Naive thymus-derived CD4-positive, alpha-beta T cell (primary cell): ENCODE results near the gene CNTLN. TPM values are rescaled to one million over a fixed set of nuclear protein-coding genes. Genes with fewer than 3 reads are reported as not detected.

Experiments used
- ATAC-seq: fragments of 150-1000 bp; cut with Tn5 transposase; 2 replicates; pipeline ENCODE4 v1.10.0; 2021; ENCODE audit warnings: mild to moderate bottlenecking, moderate library complexity
- CTCF ChIA-PET: fragments of 350-600 bp; sonication (Branson Sonifier 250); formaldehyde crosslinking; loops from one replicate; lab custom pipeline; 2021; ENCODE audit warnings: antibody characterized with exemption; lab: Charles Lee
- POLR2A ChIA-PET: fragments of 350-600 bp; sonication (Branson Sonifier 250); formaldehyde crosslinking; loops from one replicate; lab custom pipeline; 2021; ENCODE audit warnings: antibody characterized with exemption, inconsistent platforms; lab: Charles Lee
- DNase-seq, 9 donors: peaks; one replicate each; pipeline versions ENCODE4 v3.0.0 to v3.0.0-alpha.2; 2020 to 2022; ENCODE audit warnings: mixed read lengths in 1 of 9
- H3K27ac ChIP-seq: one replicate; pipeline ENCODE4 v1.7.0; 2013; ENCODE audit warnings: mild to moderate bottlenecking, low read depth, low read length, moderate library complexity
- H3K27me3 ChIP-seq, 2 donors: one replicate each; pipeline ENCODE4 v1.7.0; 2013; ENCODE audit warnings: low read length in 2 of 2, mild to moderate bottlenecking in 2 of 2, moderate library complexity in 2 of 2; ENCODE audit not compliant: control insufficient read depth in 2 of 2, insufficient read depth in 2 of 2
- H3K36me3 ChIP-seq, 3 experiments: 1 replicate in 2 of 3; 2 replicates in 1 of 3; pipeline ENCODE4 v1.7.0; 2013; ENCODE audit warnings: low read length in 3 of 3, mild to moderate bottlenecking in 3 of 3, moderate library complexity in 1 of 3; ENCODE audit not compliant: insufficient read depth in 3 of 3, control insufficient read depth in 2 of 3
- H3K4me1 ChIP-seq, 2 donors: one replicate each; pipeline ENCODE4 v1.7.0; 2013; ENCODE audit warnings: low read length in 2 of 2, mild to moderate bottlenecking in 2 of 2, moderate library complexity in 1 of 2; ENCODE audit not compliant: control insufficient read depth in 2 of 2, insufficient read depth in 2 of 2
- H3K4me3 ChIP-seq: 2 replicates; pipeline ENCODE4 v1.7.0; 2013; ENCODE audit warnings: mild to moderate bottlenecking, low read length
- H3K9me3 ChIP-seq, 3 experiments: 1 replicate in 2 of 3; 2 replicates in 1 of 3; pipeline ENCODE4 v1.7.0; 2013; ENCODE audit warnings: low read length in 3 of 3; ENCODE audit not compliant: control insufficient read depth in 2 of 3
- H3K27ac Mint-ChIP-seq, 9 donors: one replicate each; pipeline ENCODE4 v1.8.0; 2020 to 2022; ENCODE audit warnings: mixed read lengths in 9 of 9, mild to moderate bottlenecking in 8 of 9, moderate library complexity in 5 of 9, inconsistent platforms in 2 of 9
- H3K27me3 Mint-ChIP-seq, 5 donors: one replicate each; pipeline ENCODE4 v1.8.0; 2021 to 2022; ENCODE audit warnings: mixed read lengths in 5 of 5, mild to moderate bottlenecking in 1 of 5
- H3K36me3 Mint-ChIP-seq, 5 donors: one replicate each; pipeline ENCODE4 v1.8.0; 2020 to 2022; ENCODE audit warnings: mixed read lengths in 5 of 5, mild to moderate bottlenecking in 3 of 5, inconsistent platforms in 1 of 5
- H3K4me1 Mint-ChIP-seq, 7 donors: one replicate each; pipeline ENCODE4 v1.8.0; 2020 to 2022; ENCODE audit warnings: mixed read lengths in 7 of 7, mild to moderate bottlenecking in 3 of 7, inconsistent platforms in 1 of 7
- H3K4me3 Mint-ChIP-seq, 10 donors: one replicate each; pipeline ENCODE4 v1.8.0; 2020 to 2022; ENCODE audit warnings: mild to moderate bottlenecking in 10 of 10, mixed read lengths in 10 of 10, moderate library complexity in 6 of 10, inconsistent platforms in 2 of 10
- H3K9me3 Mint-ChIP-seq, 11 donors: one replicate each; pipeline ENCODE4 v1.8.0; 2020 to 2022; ENCODE audit warnings: mixed read lengths in 11 of 11, mild to moderate bottlenecking in 4 of 11, inconsistent platforms in 1 of 11, moderate library complexity in 1 of 11
- intact Hi-C, 2 donors: fragments of 100-400 bp; cut with micrococcal nuclease; formaldehyde crosslinking; loops; one replicate each; pipeline ENCODE4 v1.15.1; 2023
- polyA plus RNA-seq, 2 donors: library from polyadenylated mRNA; unstranded; fragments of 300-500 nt; fragmentation: Illumina TruSeq; gene quantifications; one replicate each; pipeline ENCODE4 v1.2.3, GENCODE V29; 2021
- total RNA-seq, 6 experiments: library from RNA in 5 of 6; stranded (reverse) in 5 of 6; gene quantifications; 1 replicate in 5 of 6; 2 replicates in 1 of 6; pipeline ENCODE4 v1.2.3 and lab custom pipeline; 2021 to 2026

The CNTLN gene
- total and polyA plus RNA-seq, 7 experiments from 2014 or later = 0.21 to 2.7 (median 1.0) TPM; not detected in 3

DNA sequence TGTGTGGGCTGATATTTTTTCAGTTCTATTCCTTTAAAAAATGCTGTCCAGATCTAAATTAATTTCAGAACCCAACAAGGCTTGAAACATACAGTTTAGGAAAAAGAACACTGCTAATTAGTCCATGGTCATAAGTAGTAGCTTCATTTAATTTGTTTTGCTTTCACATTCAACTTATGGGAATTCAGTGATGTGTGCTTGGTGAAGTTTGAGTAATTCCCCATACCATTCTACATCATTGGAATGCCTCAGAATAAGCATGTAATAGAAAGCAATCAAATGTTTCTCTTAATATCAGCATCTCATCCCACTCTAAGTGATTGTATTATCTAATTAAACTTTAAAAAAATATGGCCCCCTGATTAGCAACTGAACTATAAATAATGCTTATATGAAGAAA lies 2.7 kb downstream of the CNTLN start:
- no peak overlapping the region for H3K4me3 ChIP-seq
- ATAC-seq (no peak), DNase-seq (no peak)
- H3K9me3 Mint-ChIP-seq = peaks cover 0 to 19% (median 6%) of the 10 kb centered on the region in 11 donors
- peaks cover 16 to 33% (median 17%) of the 10 kb centered on the region in 5 donors for H3K27me3 Mint-ChIP-seq
- peaks cover 5 to 22% (median 9%) of the 10 kb centered on the region in 7 donors for H3K4me1 Mint-ChIP-seq
- no peaks in the 10 kb centered on the region for H3K27me3 ChIP-seq
- ChIA-PET POLR2A (no interaction called here), CTCF (interaction anchor here (0.6 kb wide), 1 partner anchor 224 kb away, joined by 3 read pairs; no protein-coding TSS in a partner anchor)
- peaks cover 0 to 11% (median 3%) of the 10 kb centered on the region in 5 donors for H3K36me3 Mint-ChIP-seq
- H3K9me3 ChIP-seq = no peaks in the 10 kb centered on the region
- H3K36me3 ChIP-seq = no peaks in the 10 kb centered on the region
- no peaks in the 10 kb centered on the region for H3K4me1 ChIP-seq
- no peak overlapping the region for H3K27ac ChIP-seq
- intact Hi-C loops = no loop called here
- H3K4me3 Mint-ChIP-seq = no peak overlapping the region
- H3K27ac Mint-ChIP-seq = no peak overlapping the region

- H3K27me3 Mint-ChIP-seq = peaks cover 16 to 27% (median 17%) of the 10 kb centered on the region in 5 donors
- intact Hi-C loops = no loop called here
- H3K4me3 Mint-ChIP-seq = no peak overlapping the region
- no peak overlapping the region for H3K27ac ChIP-seq
- H3K36me3 Mint-ChIP-seq = peaks cover 0 to 11% (median 3%) of the 10 kb centered on the region in 5 donors
- no peaks in the 10 kb centered on the region for H3K36me3 ChIP-seq
- no peak overlapping the region for H3K4me3 ChIP-seq
- DNase-seq (no peak), ATAC-seq (no peak)
- H3K4me1 ChIP-seq = no peaks in the 10 kb centered on the region
- H3K27me3 ChIP-seq = no peaks in the 10 kb centered on the region
- POLR2A ChIA-PET = no interaction called here
- H3K27ac Mint-ChIP-seq = no peak overlapping the region
- peaks cover 5 to 22% (median 9%) of the 10 kb centered on the region in 7 donors for H3K4me1 Mint-ChIP-seq
- H3K9me3 Mint-ChIP-seq = peaks cover 0 to 19% (median 6%) of the 10 kb centered on the region in 11 donors
- H3K9me3 ChIP-seq = no peaks in the 10 kb centered on the region
- CTCF ChIA-PET = no interaction called here
Measured at GRCh38 chr9:17138503-17138902, 3.7 kb downstream of the CNTLN start.

DNA sequence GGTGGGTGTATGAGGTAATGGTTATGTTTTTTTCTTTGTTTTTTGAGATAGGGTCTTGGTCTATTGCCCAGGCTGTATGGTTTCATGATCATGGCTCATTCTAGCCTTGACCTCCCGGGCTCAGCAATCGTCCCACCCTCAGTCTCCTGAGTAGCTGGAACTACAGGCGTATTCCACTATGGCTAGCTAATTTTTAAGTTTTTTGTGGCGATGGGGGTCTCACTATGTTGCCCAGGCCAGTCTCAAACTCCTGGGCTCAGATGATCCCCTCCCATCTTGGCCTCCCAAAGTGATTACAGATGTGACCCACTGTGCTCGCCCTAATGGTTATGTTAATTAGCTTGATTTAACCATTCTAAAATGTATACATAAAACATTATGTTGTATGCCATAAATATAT lies 5.6 kb downstream of the CNTLN start:
- H3K4me3 ChIP-seq = no peak overlapping the region
- Mint-ChIP-seq H3K4me1 (peaks cover 0 to 12% (median 0%) of the 10 kb centered on the region in 7 donors), H3K9me3 (peaks cover 0 to 11% (median 3%) of the 10 kb centered on the region in 11 donors), H3K36me3 (peaks cover 0 to 5% (median 0%) of the 10 kb centered on the region in 5 donors), H3K27ac (no peak overlapping the region), H3K4me3 (no peak overlapping the region), H3K27me3 (peaks cover 5 to 17% (median 8%) of the 10 kb centered on the region in 5 donors)
- no peak for ATAC-seq
- DNase-seq = no peak
- CTCF ChIA-PET = no interaction called here
- intact Hi-C loops = no loop called here
- H3K9me3 ChIP-seq = no peaks in the 10 kb centered on the region
- H3K36me3 ChIP-seq = no peaks in the 10 kb centered on the region
- H3K27me3 ChIP-seq = no peaks in the 10 kb centered on the region
- H3K4me1 ChIP-seq = no peaks in the 10 kb centered on the region
- H3K27ac ChIP-seq = no peak overlapping the region
- POLR2A ChIA-PET = no interaction called here

GRCh38 chr9:17148324-17148723 lies 13.5 kb downstream of the CNTLN start:
- Histone ChIP-seq H3K36me3 (no peaks in the 10 kb centered on the region), H3K27me3 (no peaks in the 10 kb centered on the region), H3K4me1 (no peaks in the 10 kb centered on the region), H3K4me3 (no peak overlapping the region), H3K9me3 (no peaks in the 10 kb centered on the region), H3K27ac (no peak overlapping the region)
- no peaks in the 10 kb centered on the region for H3K4me1 Mint-ChIP-seq
- intact Hi-C loops = no loop called here
- ChIA-PET CTCF (no interaction called here), POLR2A (no interaction called here)
- H3K27ac Mint-ChIP-seq = no peak overlapping the region
- DNase-seq = no peak
- H3K27me3 Mint-ChIP-seq = no peaks in the 10 kb centered on the region
- no peak overlapping the region for H3K4me3 Mint-ChIP-seq
- peaks cover 0 to 5% (median 0%) of the 10 kb centered on the region in 5 donors for H3K36me3 Mint-ChIP-seq
- ATAC-seq = no peak
- peaks cover 0 to 27% (median 9%) of the 10 kb centered on the region in 11 donors for H3K9me3 Mint-ChIP-seq

DNA sequence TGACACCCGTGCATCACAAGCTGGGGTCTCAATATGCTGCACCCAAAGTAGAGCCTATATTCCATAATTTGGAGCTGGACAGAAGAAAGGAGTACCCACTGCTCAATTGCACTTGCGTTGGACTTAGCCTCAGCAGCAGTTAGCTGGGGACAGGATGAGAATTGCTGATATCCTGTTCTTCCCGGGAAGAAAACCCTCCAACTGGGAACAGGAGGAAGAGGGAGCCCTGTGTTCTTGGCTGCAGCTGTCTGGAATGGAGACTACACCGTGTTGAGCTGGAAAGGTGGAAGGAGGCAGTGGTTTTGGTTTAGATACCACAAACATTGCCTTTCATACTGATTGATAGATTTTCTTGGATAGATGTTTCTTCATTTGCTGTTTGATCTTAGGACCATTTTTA lies 24.6 kb downstream of the CNTLN start:
- Histone ChIP-seq H3K27me3 (no peaks in the 10 kb centered on the region), H3K4me1 (no peaks in the 10 kb centered on the region), H3K36me3 (no peaks in the 10 kb centered on the region), H3K4me3 (no peak overlapping the region), H3K9me3 (no peaks in the 10 kb centered on the region), H3K27ac (no peak overlapping the region)
- no peak overlapping the region for H3K27ac Mint-ChIP-seq
- H3K36me3 Mint-ChIP-seq = no peaks in the 10 kb centered on the region
- peaks cover 0 to 15% (median 5%) of the 10 kb centered on the region in 11 donors for H3K9me3 Mint-ChIP-seq
- no peaks in the 10 kb centered on the region for H3K4me1 Mint-ChIP-seq
- peaks cover 0 to 3% (median 0%) of the 10 kb centered on the region in 5 donors for H3K27me3 Mint-ChIP-seq
- DNase-seq = no peak
- H3K4me3 Mint-ChIP-seq = no peak overlapping the region
- CTCF ChIA-PET = no interaction called here
- no peak for ATAC-seq
- POLR2A ChIA-PET = no interaction called here
- intact Hi-C loops = no loop called here

GRCh38 chr9:17160327-17160726 lies 25.5 kb downstream of the CNTLN start:
- Histone ChIP-seq H3K4me3 (no peak overlapping the region), H3K27me3 (no peaks in the 10 kb centered on the region), H3K27ac (no peak overlapping the region), H3K9me3 (no peaks in the 10 kb centered on the region), H3K4me1 (no peaks in the 10 kb centered on the region), H3K36me3 (no peaks in the 10 kb centered on the region)
- Mint-ChIP-seq H3K36me3 (no peaks in the 10 kb centered on the region), H3K4me3 (no peak overlapping the region), H3K9me3 (peaks cover 0 to 15% (median 5%) of the 10 kb centered on the region in 11 donors), H3K27me3 (peaks cover 0 to 3% (median 0%) of the 10 kb centered on the region in 5 donors), H3K4me1 (no peaks in the 10 kb centered on the region), H3K27ac (no peak overlapping the region)
- no peak for ATAC-seq
- intact Hi-C loops = no loop called here
- CTCF ChIA-PET = no interaction called here
- POLR2A ChIA-PET = no interaction called here
- no peak for DNase-seq

- Histone ChIP-seq H3K36me3 (no peaks in the 10 kb centered on the region), H3K27me3 (no peaks in the 10 kb centered on the region), H3K4me3 (no peak overlapping the region), H3K27ac (no peak overlapping the region), H3K4me1 (no peaks in the 10 kb centered on the region), H3K9me3 (no peaks in the 10 kb centered on the region)
- peaks cover 0 to 14% (median 5%) of the 10 kb centered on the region in 11 donors for H3K9me3 Mint-ChIP-seq
- ATAC-seq (no peak), DNase-seq (no peak)
- no peaks in the 10 kb centered on the region for H3K4me1 Mint-ChIP-seq
- no peak overlapping the region for H3K27ac Mint-ChIP-seq
- no peak overlapping the region for H3K4me3 Mint-ChIP-seq
- intact Hi-C loops = no loop called here
- no peaks in the 10 kb centered on the region for H3K36me3 Mint-ChIP-seq
- H3K27me3 Mint-ChIP-seq = peaks cover 0 to 3% (median 0%) of the 10 kb centered on the region in 5 donors
- ChIA-PET POLR2A (no interaction called here), CTCF (no interaction called here)
Measured at GRCh38 chr9:17165764-17166163, 30.9 kb downstream of the CNTLN start.
